ENCODE measurements around the gene CDH4.
"Not testable (repeated sequence)": the region's sequence is repeated elsewhere in the genome, so short reads cannot be mapped to it uniquely, and the experiment has no call there.

CDH4 gene

DNA sequence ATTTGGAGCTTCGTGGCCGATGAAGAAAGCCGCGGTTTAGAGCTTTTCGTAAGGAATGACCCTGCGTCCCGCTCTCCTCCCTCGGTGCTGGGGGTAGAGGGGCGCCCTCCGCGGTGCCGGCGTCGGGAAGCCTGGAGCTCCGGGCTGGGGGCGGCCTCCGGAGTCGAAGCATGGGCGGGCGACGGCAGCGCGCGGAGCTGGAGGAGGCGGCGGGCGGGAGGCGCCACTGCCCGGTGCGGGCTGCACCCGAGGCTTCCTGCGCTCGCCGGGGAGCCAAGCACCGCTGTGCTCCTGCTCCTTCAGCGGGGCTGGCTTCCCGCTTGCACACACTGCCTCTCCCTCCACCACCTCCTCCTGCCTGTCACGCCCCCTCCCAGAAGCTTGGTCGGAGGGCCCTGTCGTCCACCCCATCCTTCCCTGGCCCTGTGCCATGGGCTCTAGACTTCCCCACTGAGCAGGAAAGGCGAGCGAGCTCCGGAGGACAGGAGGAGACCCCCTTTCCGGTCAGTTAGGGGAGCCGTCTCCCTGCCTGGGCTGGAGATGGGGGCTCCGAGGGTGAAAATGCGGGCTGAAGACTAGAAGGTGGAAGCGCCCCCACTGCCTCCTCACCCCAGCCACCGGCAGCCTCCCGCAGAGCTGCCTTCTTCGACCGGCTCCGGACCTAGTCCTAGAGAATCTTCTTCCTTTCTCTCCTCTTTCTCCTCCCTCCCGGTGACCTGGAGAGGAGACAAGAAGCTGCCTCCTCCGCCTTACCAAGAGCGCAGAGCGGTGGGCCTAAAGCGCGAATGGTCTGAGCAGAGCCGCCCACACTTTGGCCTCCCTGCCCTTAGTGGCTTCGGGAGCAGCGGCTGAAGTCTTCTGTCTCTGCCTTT lies 1.8 kb downstream of the CDH4 start:
- DNase-seq: no peak

GRCh38 chr20:61254881-61255626 lies 3.0 kb downstream of the CDH4 start:
- DNase-seq: no peak

DNA sequence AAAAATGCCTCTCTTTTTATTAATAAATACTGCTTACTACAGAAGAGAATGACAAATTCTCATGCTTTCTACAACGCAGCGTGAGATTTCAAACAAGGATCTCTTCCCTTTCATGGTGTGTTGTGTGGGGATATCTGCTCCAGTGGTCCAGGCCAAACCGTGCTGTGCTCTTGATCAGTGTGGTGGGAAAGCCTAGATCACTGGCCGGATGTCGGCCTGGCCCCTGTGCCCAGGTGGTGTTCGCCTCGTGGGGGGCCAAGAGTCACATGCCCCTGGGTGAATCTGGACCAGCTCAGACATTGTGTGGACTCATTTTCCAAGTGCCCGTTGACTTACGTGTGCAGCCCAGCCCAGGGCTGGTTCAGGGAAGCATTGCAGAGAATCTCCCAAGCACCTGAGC lies 4.3 kb downstream of the CDH4 start:
- DNase-seq: no peak

GRCh38 chr20:61256824-61257223 lies 4.8 kb downstream of the CDH4 start:
- DNase-seq: no peak

DNA sequence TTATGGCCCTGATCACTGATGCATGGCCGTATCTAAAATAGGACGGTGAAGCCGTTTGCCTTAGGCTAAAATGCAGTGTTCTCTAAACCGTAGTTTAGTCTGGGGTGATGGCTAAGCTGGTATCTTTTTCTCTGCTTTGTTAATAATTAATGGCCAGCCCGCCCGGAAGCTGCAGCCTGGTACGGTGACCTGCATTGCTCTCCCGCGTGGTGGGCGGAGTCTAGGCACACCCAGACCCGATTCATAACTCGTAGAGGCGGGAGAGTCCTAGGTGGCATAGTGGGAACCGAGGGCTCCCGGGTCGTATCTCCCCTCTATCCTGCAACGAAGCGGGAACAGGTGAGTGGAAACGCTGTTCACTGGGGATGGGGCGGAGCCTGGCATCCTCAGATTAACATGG lies 5.5 kb downstream of the CDH4 start:
- DNase-seq: no peak

DNA sequence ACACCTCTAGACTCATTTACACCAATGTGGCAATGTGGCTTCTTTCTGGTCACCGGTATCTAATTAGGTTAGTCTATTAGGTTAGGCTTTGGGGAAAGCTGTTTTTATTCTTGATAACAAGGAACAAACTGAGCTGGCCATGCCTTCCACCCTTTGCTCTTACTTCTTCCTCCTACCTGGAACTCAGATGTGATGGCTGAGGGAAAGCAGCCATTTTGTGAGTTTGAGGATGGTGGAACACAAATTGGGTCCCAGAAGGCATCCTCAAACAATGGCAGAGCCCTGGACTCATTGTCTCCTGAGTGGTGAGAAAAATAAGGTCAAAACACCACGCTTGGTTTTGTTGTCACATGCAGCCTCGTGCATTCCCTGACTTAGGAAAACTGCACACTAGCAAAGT lies 7.7 kb downstream of the CDH4 start:
- no peak for DNase-seq

DNA sequence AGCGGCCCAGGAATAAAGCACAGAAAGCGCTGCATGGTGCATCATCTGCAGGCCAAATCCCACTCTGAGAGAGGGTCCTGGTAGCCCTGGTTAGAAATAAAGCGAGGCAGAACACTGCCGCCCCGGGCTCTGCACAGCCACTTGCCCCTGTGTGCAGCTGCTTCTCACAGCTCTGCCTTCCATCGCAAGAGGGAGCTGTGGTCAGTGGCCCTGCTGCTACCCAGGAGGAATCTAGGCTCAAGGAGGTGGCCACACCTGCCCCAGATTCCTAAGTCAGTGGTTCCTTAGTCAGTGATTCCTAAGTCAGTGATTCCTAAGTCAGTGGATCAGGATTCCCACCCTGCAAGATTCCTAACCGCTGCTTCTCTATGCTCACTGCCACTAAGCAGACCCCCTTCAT lies 8.8 kb downstream of the CDH4 start:
- DNase-seq: no peak

DNA sequence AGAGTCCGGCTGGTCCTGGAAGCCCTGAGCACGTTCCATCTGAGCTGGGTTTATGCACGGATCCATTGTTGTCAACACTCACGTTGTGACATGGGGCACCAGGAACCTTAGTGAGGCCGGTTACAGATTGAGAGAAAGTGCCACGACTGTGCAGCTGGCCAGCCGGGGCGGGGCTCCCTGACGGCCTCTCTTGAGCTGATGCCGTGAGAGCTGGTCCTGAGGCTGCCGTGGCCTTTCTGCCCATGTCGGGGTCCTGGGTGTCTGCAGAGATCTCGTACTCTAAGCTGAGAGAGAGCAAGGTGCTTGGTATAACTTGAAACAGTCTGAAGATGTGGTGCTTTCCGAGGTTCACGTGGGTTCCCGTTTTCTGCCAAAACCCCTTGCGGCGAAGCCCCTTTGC lies 10.0 kb downstream of the CDH4 start:
- DNase-seq: no peak

- DNase-seq: no peak
Observed at GRCh38 chr20:61262514-61262913, 10.5 kb downstream of the CDH4 start.

GRCh38 chr20:61263084-61263695 lies 11.1 kb downstream of the CDH4 start:
- DNase-seq: no peak

DNA sequence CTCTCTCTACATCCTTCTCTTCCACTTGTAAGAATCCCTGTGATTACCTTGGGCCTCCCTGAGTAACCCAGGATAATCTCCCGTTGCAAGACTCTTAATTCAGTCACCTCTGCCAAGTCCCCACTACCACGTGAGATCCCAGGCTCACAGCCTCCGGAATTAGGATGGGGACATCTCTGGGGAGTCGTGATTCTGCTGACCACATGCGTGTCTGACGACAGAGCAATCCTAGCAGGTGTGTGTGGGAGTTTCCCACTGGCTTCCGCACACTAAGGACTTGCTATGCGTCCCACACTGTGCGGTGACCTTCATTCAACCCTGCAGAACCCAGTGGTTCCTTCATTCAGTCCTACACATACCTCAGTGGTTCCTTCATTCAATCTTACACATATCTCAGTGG lies 11.9 kb downstream of the CDH4 start:
- no peak for DNase-seq

GRCh38 chr20:61267241-61267640 lies 15.2 kb downstream of the CDH4 start:
- DNase-seq: no peak

DNA sequence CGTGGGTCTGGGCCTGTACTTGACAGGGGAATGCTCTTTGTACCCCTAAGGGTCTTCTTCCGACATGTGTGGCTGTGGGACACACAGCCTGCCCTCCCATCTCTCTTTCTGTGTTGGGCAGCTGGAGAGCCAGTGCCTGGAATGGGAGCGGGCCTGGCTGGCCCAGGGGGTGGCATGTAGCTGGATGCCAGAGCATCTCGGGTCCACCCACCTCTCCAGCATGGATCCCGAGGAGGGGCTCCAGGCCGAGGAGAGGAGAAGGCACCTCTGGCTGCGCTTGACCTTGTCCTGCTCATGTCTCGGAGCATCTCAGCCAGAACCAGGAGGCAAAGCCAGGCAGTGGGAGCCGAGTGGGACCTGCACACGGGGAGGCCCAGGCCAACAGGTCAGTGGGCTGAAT lies 16.0 kb downstream of the CDH4 start:
- DNase-seq: no peak

- no peak for DNase-seq
Observed at GRCh38 chr20:61271312-61272231, 19.5 kb downstream of the CDH4 start.

DNA sequence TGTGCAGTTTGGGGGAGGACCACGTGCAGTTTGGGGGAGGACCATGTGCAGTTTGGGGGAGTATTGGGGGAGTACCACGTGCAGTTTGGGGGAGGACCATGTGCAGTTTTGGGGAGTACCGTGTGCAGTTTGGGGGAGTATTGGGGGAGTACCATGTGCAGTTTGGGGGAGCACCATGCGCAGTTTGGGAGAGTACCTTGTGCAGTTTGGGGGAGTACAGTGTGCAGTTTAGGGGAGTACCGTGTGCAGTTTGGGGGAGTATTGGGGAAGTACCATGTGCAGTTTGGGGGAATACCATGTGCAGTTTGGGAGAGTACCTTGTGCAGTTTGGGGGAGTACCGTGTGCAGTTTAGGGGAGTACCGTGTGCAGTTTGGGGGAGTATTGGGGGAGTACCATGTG lies 21.0 kb downstream of the CDH4 start:
- not testable (repeated sequence) for DNase-seq

DNA sequence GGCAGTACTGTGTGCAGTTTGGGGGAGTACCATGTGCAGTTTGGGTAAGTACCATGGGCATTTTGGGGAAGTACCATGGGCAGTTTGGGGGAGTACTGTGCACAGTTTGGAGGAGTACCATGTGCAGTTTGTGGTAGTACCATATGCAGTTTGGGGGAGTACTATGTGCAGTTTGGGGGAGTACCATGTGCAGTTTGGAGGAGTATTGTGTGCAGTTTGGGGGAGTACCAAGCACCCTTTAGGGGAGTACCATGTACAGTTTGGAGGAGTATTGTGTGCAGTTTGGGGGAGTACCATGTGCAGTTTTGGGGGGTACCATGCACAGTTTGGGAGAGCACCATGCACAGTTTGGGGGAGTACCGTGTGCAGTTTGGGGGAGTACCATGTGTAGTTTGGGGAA lies 21.6 kb downstream of the CDH4 start:
- not testable (repeated sequence) for DNase-seq

DNA sequence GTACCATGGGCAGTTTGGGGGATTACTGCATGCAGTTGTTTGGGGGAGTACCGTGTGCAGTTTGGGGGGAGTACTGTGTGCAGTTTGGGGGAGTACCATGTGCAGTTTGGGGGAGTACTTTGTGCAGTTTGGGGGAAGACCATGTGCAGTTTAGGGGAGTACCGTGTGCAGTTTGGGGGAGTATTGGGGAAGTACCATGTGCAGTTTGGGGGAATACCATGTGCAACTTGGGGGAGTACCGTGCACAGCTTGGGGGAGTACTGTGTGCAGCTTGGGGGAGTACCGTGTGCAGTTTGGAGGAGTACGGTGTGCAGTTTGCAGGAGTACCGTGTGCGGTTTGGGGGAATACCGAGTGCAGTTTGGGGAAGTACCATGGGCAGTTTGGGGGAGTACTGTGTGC lies 22.3 kb downstream of the CDH4 start:
- DNase-seq: no peak

GRCh38 chr20:61278296-61278695 lies 26.2 kb downstream of the CDH4 start:
- no peak for DNase-seq

DNA sequence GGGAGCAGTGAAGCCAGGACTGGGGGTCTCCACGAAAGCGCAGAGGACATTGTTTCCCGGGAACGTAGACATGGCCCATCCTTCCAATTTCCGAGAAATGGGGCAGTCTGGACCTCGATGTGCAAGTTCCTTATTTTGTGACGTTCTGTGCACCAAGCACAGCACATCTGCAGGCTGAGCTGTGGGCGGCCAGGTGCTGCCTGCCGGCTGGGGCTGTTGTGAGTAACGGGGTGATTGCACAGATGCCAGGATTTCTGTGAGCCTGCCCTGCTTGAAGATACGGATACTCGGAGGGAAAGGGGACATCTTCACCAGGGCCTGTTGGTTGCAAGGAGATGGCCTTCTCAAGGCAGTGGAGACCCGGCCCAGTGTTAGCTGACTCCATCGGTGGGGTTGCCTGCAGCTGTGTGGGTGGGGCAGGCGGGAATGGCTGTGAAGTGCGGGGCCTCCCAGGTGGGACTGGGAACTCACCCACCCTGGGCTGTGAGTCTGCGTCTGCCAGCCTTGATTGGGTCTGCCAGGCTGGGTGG lies 27.6 kb downstream of the CDH4 start:
- DNase-seq: no peak

- no peak for DNase-seq
Observed at GRCh38 chr20:61280217-61280980, 28.3 kb downstream of the CDH4 start.

- DNase-seq: no peak
Observed at GRCh38 chr20:61281286-61281795, 29.3 kb downstream of the CDH4 start.

GRCh38 chr20:61284752-61285151 lies 32.7 kb downstream of the CDH4 start:
- DNase-seq: no peak
